ENCODE measurements around the gene MKX. TPM values are rescaled to one million over a fixed set of nuclear protein-coding genes. Genes with fewer than 3 reads are reported as not detected.
"Not testable (repeated sequence)": the region's sequence is repeated elsewhere in the genome, so short reads cannot be mapped to it uniquely, and the experiment has no call there.

MKX gene
- total RNA-seq, 1 donor from 2014 or later: 5.2 TPM

- H3K9ac ChIP-seq (ENCODE audit: low read depth in 1 of 3, low read length in 3 of 3); H3K27ac ChIP-seq (ENCODE audit: low read depth, low read length); H3K36me3 ChIP-seq (ENCODE audit: control insufficient read depth in 3 of 3, insufficient read depth in 3 of 3, low read length in 3 of 3); H3K27me3 ChIP-seq (ENCODE audit: control insufficient read depth in 3 of 3, insufficient read depth in 3 of 3, low read length in 3 of 3); H3K4me1 ChIP-seq (ENCODE audit: control insufficient read depth in 3 of 3, insufficient read depth in 3 of 3, low read length in 3 of 3); H3K9me3 ChIP-seq (ENCODE audit: control insufficient read depth in 3 of 3, low read length in 3 of 3); H3K4me3 ChIP-seq (ENCODE audit: low read length in 3 of 3): not testable (repeated sequence)
These were observed 63.8 kb downstream of the MKX start for GRCh38 chr10:27681795-27682194.

- Histone ChIP-seq H3K27ac (ENCODE audit: low read depth, low read length) (no peak overlapping the region), H3K9ac (ENCODE audit: low read depth in 1 of 3, low read length in 3 of 3) (no peak overlapping the region), H3K4me3 (ENCODE audit: low read length in 3 of 3) (no peak overlapping the region), H3K9me3 (ENCODE audit: control insufficient read depth in 3 of 3, low read length in 3 of 3) (no peaks in the 10 kb centered on the region), H3K4me1 (ENCODE audit: control insufficient read depth in 3 of 3, insufficient read depth in 3 of 3, low read length in 3 of 3) (peaks cover 0 to 6% (median 0%) of the 10 kb centered on the region in 3 donors), H3K27me3 (ENCODE audit: control insufficient read depth in 3 of 3, insufficient read depth in 3 of 3, low read length in 3 of 3) (no peaks in the 10 kb centered on the region), H3K36me3 (ENCODE audit: control insufficient read depth in 3 of 3, insufficient read depth in 3 of 3, low read length in 3 of 3) (no peaks in the 10 kb centered on the region)
These were observed 64.7 kb downstream of the MKX start for GRCh38 chr10:27680691-27681605.

GRCh38 chr10:27680006-27680557 is 65.5 kb downstream of the MKX start:
- Histone ChIP-seq H3K4me3 (ENCODE audit: low read length in 3 of 3) (no peak overlapping the region), H3K27ac (ENCODE audit: low read depth, low read length) (no peak overlapping the region), H3K4me1 (ENCODE audit: control insufficient read depth in 3 of 3, insufficient read depth in 3 of 3, low read length in 3 of 3) (peaks cover 0 to 6% (median 0%) of the 10 kb centered on the region in 3 donors), H3K27me3 (ENCODE audit: control insufficient read depth in 3 of 3, insufficient read depth in 3 of 3, low read length in 3 of 3) (no peaks in the 10 kb centered on the region), H3K36me3 (ENCODE audit: control insufficient read depth in 3 of 3, insufficient read depth in 3 of 3, low read length in 3 of 3) (no peaks in the 10 kb centered on the region), H3K9me3 (ENCODE audit: control insufficient read depth in 3 of 3, low read length in 3 of 3) (no peaks in the 10 kb centered on the region), H3K9ac (ENCODE audit: low read depth in 1 of 3, low read length in 3 of 3) (no peak overlapping the region)

GRCh38 chr10:27679369-27679912 is 66.2 kb downstream of the MKX start:
- Histone ChIP-seq H3K4me1 (ENCODE audit: control insufficient read depth in 3 of 3, insufficient read depth in 3 of 3, low read length in 3 of 3) (peaks cover 0 to 6% (median 0%) of the 10 kb centered on the region in 3 donors), H3K27me3 (ENCODE audit: control insufficient read depth in 3 of 3, insufficient read depth in 3 of 3, low read length in 3 of 3) (no peaks in the 10 kb centered on the region), H3K4me3 (ENCODE audit: low read length in 3 of 3) (no peak overlapping the region), H3K9ac (ENCODE audit: low read depth in 1 of 3, low read length in 3 of 3) (no peak overlapping the region), H3K36me3 (ENCODE audit: control insufficient read depth in 3 of 3, insufficient read depth in 3 of 3, low read length in 3 of 3) (no peaks in the 10 kb centered on the region), H3K9me3 (ENCODE audit: control insufficient read depth in 3 of 3, low read length in 3 of 3) (no peaks in the 10 kb centered on the region), H3K27ac (ENCODE audit: low read depth, low read length) (no peak overlapping the region)

- H3K9ac ChIP-seq (ENCODE audit: low read depth in 1 of 3, low read length in 3 of 3): no peak overlapping the region
- no peaks in the 10 kb centered on the region for H3K9me3 ChIP-seq (ENCODE audit: control insufficient read depth in 3 of 3, low read length in 3 of 3)
- H3K27me3 ChIP-seq (ENCODE audit: control insufficient read depth in 3 of 3, insufficient read depth in 3 of 3, low read length in 3 of 3): no peaks in the 10 kb centered on the region
- H3K36me3 ChIP-seq (ENCODE audit: control insufficient read depth in 3 of 3, insufficient read depth in 3 of 3, low read length in 3 of 3): no peaks in the 10 kb centered on the region
- H3K4me1 ChIP-seq (ENCODE audit: control insufficient read depth in 3 of 3, insufficient read depth in 3 of 3, low read length in 3 of 3): peaks cover 0 to 6% (median 0%) of the 10 kb centered on the region in 3 donors
- no peak overlapping the region for H3K27ac ChIP-seq (ENCODE audit: low read depth, low read length)
- H3K4me3 ChIP-seq (ENCODE audit: low read length in 3 of 3): no peak overlapping the region
These were observed 67.5 kb downstream of the MKX start for GRCh38 chr10:27678166-27678565.

- H3K27me3 ChIP-seq (ENCODE audit: control insufficient read depth in 3 of 3, insufficient read depth in 3 of 3, low read length in 3 of 3): no peaks in the 10 kb centered on the region
- no peak overlapping the region for H3K27ac ChIP-seq (ENCODE audit: low read depth, low read length)
- no peaks in the 10 kb centered on the region for H3K36me3 ChIP-seq (ENCODE audit: control insufficient read depth in 3 of 3, insufficient read depth in 3 of 3, low read length in 3 of 3)
- H3K4me1 ChIP-seq (ENCODE audit: control insufficient read depth in 3 of 3, insufficient read depth in 3 of 3, low read length in 3 of 3): no peaks in the 10 kb centered on the region
- H3K9ac ChIP-seq (ENCODE audit: low read depth in 1 of 3, low read length in 3 of 3): no peak overlapping the region
- no peaks in the 10 kb centered on the region for H3K9me3 ChIP-seq (ENCODE audit: control insufficient read depth in 3 of 3, low read length in 3 of 3)
- H3K4me3 ChIP-seq (ENCODE audit: low read length in 3 of 3): no peak overlapping the region
These were observed 72.6 kb downstream of the MKX start for GRCh38 chr10:27673065-27673464.

GRCh38 chr10:27671821-27672220 is 73.8 kb downstream of the MKX start:
- Histone ChIP-seq H3K4me3 (ENCODE audit: low read length in 3 of 3) (no peak overlapping the region), H3K27me3 (ENCODE audit: control insufficient read depth in 3 of 3, insufficient read depth in 3 of 3, low read length in 3 of 3) (no peaks in the 10 kb centered on the region), H3K4me1 (ENCODE audit: control insufficient read depth in 3 of 3, insufficient read depth in 3 of 3, low read length in 3 of 3) (no peaks in the 10 kb centered on the region), H3K27ac (ENCODE audit: low read depth, low read length) (no peak overlapping the region), H3K9me3 (ENCODE audit: control insufficient read depth in 3 of 3, low read length in 3 of 3) (no peaks in the 10 kb centered on the region), H3K9ac (ENCODE audit: low read depth in 1 of 3, low read length in 3 of 3) (no peak overlapping the region), H3K36me3 (ENCODE audit: control insufficient read depth in 3 of 3, insufficient read depth in 3 of 3, low read length in 3 of 3) (no peaks in the 10 kb centered on the region)

GRCh38 chr10:27664461-27664860 is 81.2 kb downstream of the MKX start:
- no peaks in the 10 kb centered on the region for H3K36me3 ChIP-seq (ENCODE audit: control insufficient read depth in 3 of 3, insufficient read depth in 3 of 3, low read length in 3 of 3)
- no peaks in the 10 kb centered on the region for H3K9me3 ChIP-seq (ENCODE audit: control insufficient read depth in 3 of 3, low read length in 3 of 3)
- no peak overlapping the region for H3K9ac ChIP-seq (ENCODE audit: low read depth in 1 of 3, low read length in 3 of 3)
- no peaks in the 10 kb centered on the region for H3K27me3 ChIP-seq (ENCODE audit: control insufficient read depth in 3 of 3, insufficient read depth in 3 of 3, low read length in 3 of 3)
- no peak overlapping the region for H3K27ac ChIP-seq (ENCODE audit: low read depth, low read length)
- no peak overlapping the region for H3K4me3 ChIP-seq (ENCODE audit: low read length in 3 of 3)
- H3K4me1 ChIP-seq (ENCODE audit: control insufficient read depth in 3 of 3, insufficient read depth in 3 of 3, low read length in 3 of 3): peaks cover 0 to 3% (median 0%) of the 10 kb centered on the region in 3 donors

DNA sequence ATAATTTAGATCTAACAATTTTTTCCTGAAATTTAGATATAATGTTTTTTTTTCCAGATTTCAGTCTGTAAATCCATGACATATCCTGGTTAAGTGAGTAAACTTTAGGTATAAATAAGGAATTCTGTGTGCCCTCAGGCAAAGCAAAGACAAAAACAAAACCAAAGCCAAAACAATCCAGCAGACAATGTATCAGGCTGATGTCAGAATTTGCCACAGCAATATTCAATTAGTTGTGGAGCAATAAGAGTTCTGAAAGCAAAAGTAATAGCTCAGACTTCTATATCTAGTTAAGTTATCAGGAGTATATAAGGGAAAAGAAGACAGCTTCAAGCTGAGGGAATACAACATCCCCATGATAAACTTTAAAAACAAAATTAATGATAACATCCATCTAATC is 82.0 kb downstream of the MKX start:
- no peaks in the 10 kb centered on the region for H3K36me3 ChIP-seq (ENCODE audit: control insufficient read depth in 3 of 3, insufficient read depth in 3 of 3, low read length in 3 of 3)
- no peak overlapping the region for H3K27ac ChIP-seq (ENCODE audit: low read depth, low read length)
- no peak overlapping the region for H3K9ac ChIP-seq (ENCODE audit: low read depth in 1 of 3, low read length in 3 of 3)
- H3K9me3 ChIP-seq (ENCODE audit: control insufficient read depth in 3 of 3, low read length in 3 of 3): no peaks in the 10 kb centered on the region
- H3K4me1 ChIP-seq (ENCODE audit: control insufficient read depth in 3 of 3, insufficient read depth in 3 of 3, low read length in 3 of 3): peaks cover 0 to 3% (median 0%) of the 10 kb centered on the region in 3 donors
- no peaks in the 10 kb centered on the region for H3K27me3 ChIP-seq (ENCODE audit: control insufficient read depth in 3 of 3, insufficient read depth in 3 of 3, low read length in 3 of 3)
- no peak overlapping the region for H3K4me3 ChIP-seq (ENCODE audit: low read length in 3 of 3)

Data from skeletal muscle tissue (tissue), 4 donors.